ENCODE measurements around the gene KIF26A.

The KIF26A gene

GRCh38 chr14:104164512-104164911 is 26.1 kb downstream of the KIF26A start:
- no peak overlapping the region for H3K4me2 ChIP-seq (ENCODE audit: low read length)
- H3K4me3 ChIP-seq (ENCODE audit: low read length) = no peak overlapping the region
- H3K4me1 ChIP-seq (ENCODE audit: low read length) = no peaks in the 10 kb centered on the region
- TF ChIP-seq EZH2phosphoT487 (IDR thresholded peaks at IDR 0.05; ENCODE audit: low read depth) (no peak), CTCF (IDR thresholded peaks at IDR 0.05; ENCODE audit: low read depth, low read length) (no peak)
- H3K79me2 ChIP-seq (ENCODE audit: low read length) = no peaks in the 10 kb centered on the region
- no peaks in the 10 kb centered on the region for H3K27me3 ChIP-seq (ENCODE audit: low read depth, low read length)
- no peaks in the 10 kb centered on the region for H4K20me1 ChIP-seq (ENCODE audit: insufficient read depth, low read length)
- H3K36me3 ChIP-seq (replicated peaks; ENCODE audit: low read depth, low read length) = no peaks in the 10 kb centered on the region
- no peaks in the 10 kb centered on the region for H3K9me3 ChIP-seq (ENCODE audit: insufficient read depth, low read length)
- no peak overlapping the region for H2AFZ ChIP-seq (ENCODE audit: low read depth, low read length)
- no peak overlapping the region for H3K9ac ChIP-seq (ENCODE audit: low read length)
- H3K27ac ChIP-seq (ENCODE audit: low read length) = no peak overlapping the region

DNA sequence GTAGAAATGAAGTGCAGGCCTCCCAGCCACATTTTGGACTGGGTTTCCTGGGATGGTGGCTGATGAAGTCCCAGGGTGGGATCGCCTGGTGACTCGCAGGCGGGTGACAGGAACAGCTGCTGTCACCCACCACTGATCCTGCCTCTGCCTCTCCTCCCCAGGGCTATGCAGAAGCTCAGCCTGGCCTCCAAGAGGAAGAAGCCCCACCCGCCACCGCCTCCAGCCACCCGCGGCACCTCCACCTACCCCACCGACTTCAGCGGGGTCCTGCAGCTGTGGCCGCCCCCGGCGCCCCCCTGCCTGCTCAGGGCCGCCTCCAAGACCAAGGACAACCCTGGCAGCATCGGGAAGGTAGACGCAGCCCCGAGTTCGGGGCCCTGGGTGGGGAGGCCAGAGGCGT is 28.3 kb downstream of the KIF26A start:
- Histone ChIP-seq H3K9ac (ENCODE audit: low read length) (no peak overlapping the region), H2AFZ (ENCODE audit: low read depth, low read length) (no peak overlapping the region), H3K4me3 (ENCODE audit: low read length) (no peak overlapping the region), H3K9me3 (ENCODE audit: insufficient read depth, low read length) (no peaks in the 10 kb centered on the region), H3K79me2 (ENCODE audit: low read length) (no peaks in the 10 kb centered on the region), H3K27me3 (ENCODE audit: low read depth, low read length) (no peaks in the 10 kb centered on the region), H4K20me1 (ENCODE audit: insufficient read depth, low read length) (no peaks in the 10 kb centered on the region), H3K36me3 (replicated peaks; ENCODE audit: low read depth, low read length) (no peaks in the 10 kb centered on the region), H3K27ac (ENCODE audit: low read length) (no peak overlapping the region), H3K4me1 (ENCODE audit: low read length) (no peaks in the 10 kb centered on the region), H3K4me2 (ENCODE audit: low read length) (no peak overlapping the region)
- TF ChIP-seq CTCF (IDR thresholded peaks at IDR 0.05; ENCODE audit: low read depth, low read length) (no peak), EZH2phosphoT487 (IDR thresholded peaks at IDR 0.05; ENCODE audit: low read depth) (no peak)

DNA sequence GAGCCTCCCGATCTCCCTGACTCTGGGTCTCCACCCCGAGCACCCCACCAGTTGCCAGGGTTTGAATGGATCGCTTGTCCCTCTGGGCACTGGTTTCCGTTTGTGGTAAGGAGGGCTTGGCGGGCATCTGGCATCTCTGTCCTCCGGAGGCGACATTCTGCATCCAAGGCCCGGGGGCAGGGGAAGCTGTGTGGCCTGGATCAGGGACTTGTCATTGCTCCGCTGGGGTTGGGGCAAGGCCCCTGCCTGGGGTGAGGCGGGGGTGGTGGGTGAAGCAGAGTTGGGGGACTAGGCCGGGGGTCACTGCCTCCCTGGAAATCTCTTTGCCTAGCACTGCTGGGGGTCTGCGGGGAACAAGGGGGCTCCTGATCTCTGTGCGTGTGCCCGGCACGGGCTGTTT is 30.2 kb downstream of the KIF26A start:
- no peak overlapping the region for H2AFZ ChIP-seq (ENCODE audit: low read depth, low read length)
- no peak overlapping the region for H3K9ac ChIP-seq (ENCODE audit: low read length)
- H3K27ac ChIP-seq (ENCODE audit: low read length) = no peak overlapping the region
- no peaks in the 10 kb centered on the region for H3K27me3 ChIP-seq (ENCODE audit: low read depth, low read length)
- H3K4me2 ChIP-seq (ENCODE audit: low read length) = no peak overlapping the region
- H4K20me1 ChIP-seq (ENCODE audit: insufficient read depth, low read length) = no peaks in the 10 kb centered on the region
- no peaks in the 10 kb centered on the region for H3K79me2 ChIP-seq (ENCODE audit: low read length)
- TF ChIP-seq CTCF (IDR thresholded peaks at IDR 0.05; ENCODE audit: low read depth, low read length) (no peak), EZH2phosphoT487 (IDR thresholded peaks at IDR 0.05; ENCODE audit: low read depth) (no peak)
- H3K36me3 ChIP-seq (replicated peaks; ENCODE audit: low read depth, low read length) = no peaks in the 10 kb centered on the region
- no peak overlapping the region for H3K4me3 ChIP-seq (ENCODE audit: low read length)
- no peaks in the 10 kb centered on the region for H3K9me3 ChIP-seq (ENCODE audit: insufficient read depth, low read length)
- no peaks in the 10 kb centered on the region for H3K4me1 ChIP-seq (ENCODE audit: low read length)

- no peak for TF ChIP-seq EZH2phosphoT487 (IDR thresholded peaks at IDR 0.05; ENCODE audit: low read depth)
- no peak for TF ChIP-seq CTCF (IDR thresholded peaks at IDR 0.05; ENCODE audit: low read depth, low read length)
- no peak overlapping the region for H3K4me2 ChIP-seq (ENCODE audit: low read length)
- H3K4me3 ChIP-seq (ENCODE audit: low read length) = no peak overlapping the region
- no peaks in the 10 kb centered on the region for H3K27me3 ChIP-seq (ENCODE audit: low read depth, low read length)
- no peaks in the 10 kb centered on the region for H3K36me3 ChIP-seq (replicated peaks; ENCODE audit: low read depth, low read length)
- H3K9ac ChIP-seq (ENCODE audit: low read length) = no peak overlapping the region
- H2AFZ ChIP-seq (ENCODE audit: low read depth, low read length) = no peak overlapping the region
- no peak overlapping the region for H3K27ac ChIP-seq (ENCODE audit: low read length)
- no peaks in the 10 kb centered on the region for H4K20me1 ChIP-seq (ENCODE audit: insufficient read depth, low read length)
- H3K9me3 ChIP-seq (ENCODE audit: insufficient read depth, low read length) = no peaks in the 10 kb centered on the region
- no peaks in the 10 kb centered on the region for H3K4me1 ChIP-seq (ENCODE audit: low read length)
- H3K79me2 ChIP-seq (ENCODE audit: low read length) = no peaks in the 10 kb centered on the region
Observed at GRCh38 chr14:104169005-104169698, 30.8 kb downstream of the KIF26A start.

All from OCI-LY3 (cell line).